Subcutaneous adipose tissue (tissue), 4 donors: ENCODE data around the gene CDH1. TPM values are rescaled to one million over a fixed set of nuclear protein-coding genes. Genes with fewer than 3 reads are reported as not detected.

Experiments
- total RNA-seq, 4 donors: library from RNA; depleted of rRNA; stranded (reverse); fragments of >200 nt; gene quantifications; one replicate each; pipeline ENCODE4 v1.1.0, GENCODE V29; 2016
- TF ChIP-seq, protein P1 (sequence below): fragments of 450-650 bp; IDR thresholded peaks from one replicate; pipeline ENCODE4 v1.5.1; 2016; ENCODE audit warnings: low read depth, mild to moderate bottlenecking, control low read depth, antibody characterized with exemption, moderate library complexity

CDH1 gene
- total RNA-seq, 4 donors from 2014 or later = 0.17 to 0.98 TPM; not detected in 2

DNA sequence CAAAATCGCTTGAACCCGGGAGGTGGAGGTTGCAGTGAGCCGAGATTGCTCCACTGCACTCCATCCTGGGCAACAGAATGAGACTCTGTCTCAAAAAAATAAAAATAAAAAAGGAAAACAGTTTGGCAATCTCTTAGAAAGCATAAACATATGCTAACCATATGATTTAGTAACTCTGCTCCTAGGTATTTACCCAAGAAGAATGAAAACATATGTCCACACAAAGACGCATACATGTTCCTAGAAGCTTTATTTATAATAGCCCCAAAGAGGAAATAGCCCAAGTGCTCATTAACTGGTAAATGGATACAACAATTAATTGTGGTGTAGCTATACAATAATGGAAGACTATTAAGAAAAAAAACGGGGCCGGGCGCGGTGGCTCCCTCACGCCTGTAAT is 18.5 kb upstream of the CDH1 start:
- TF ChIP-seq, protein P1, sequence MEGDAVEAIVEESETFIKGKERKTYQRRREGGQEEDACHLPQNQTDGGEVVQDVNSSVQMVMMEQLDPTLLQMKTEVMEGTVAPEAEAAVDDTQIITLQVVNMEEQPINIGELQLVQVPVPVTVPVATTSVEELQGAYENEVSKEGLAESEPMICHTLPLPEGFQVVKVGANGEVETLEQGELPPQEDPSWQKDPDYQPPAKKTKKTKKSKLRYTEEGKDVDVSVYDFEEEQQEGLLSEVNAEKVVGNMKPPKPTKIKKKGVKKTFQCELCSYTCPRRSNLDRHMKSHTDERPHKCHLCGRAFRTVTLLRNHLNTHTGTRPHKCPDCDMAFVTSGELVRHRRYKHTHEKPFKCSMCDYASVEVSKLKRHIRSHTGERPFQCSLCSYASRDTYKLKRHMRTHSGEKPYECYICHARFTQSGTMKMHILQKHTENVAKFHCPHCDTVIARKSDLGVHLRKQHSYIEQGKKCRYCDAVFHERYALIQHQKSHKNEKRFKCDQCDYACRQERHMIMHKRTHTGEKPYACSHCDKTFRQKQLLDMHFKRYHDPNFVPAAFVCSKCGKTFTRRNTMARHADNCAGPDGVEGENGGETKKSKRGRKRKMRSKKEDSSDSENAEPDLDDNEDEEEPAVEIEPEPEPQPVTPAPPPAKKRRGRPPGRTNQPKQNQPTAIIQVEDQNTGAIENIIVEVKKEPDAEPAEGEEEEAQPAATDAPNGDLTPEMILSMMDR = no peak

DNA sequence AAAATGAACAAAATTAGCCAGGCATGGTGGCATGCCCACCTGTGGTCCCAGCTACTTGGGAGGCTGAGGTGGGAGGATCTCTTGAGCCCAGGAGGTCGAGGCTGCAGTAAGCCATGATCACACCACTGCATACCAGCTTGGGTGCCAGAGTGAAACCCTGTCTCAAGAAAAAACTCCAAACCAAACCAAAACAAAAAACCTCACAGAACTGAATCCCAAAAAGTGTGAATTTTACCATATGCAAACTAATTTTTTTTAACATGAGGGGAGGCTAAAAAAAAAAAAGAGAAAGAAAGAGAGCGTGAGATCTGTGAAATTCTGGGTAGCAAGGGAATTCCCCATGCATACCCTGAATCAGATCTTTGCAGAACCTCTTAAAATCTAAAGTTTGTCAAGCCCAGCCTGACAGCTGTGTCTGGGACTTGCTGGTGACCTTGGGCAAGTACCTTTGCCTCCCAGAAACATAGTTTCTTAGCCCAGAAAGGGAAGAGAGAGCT is 17.1 kb upstream of the CDH1 start:
- TF ChIP-seq, protein P1 = no peak

DNA sequence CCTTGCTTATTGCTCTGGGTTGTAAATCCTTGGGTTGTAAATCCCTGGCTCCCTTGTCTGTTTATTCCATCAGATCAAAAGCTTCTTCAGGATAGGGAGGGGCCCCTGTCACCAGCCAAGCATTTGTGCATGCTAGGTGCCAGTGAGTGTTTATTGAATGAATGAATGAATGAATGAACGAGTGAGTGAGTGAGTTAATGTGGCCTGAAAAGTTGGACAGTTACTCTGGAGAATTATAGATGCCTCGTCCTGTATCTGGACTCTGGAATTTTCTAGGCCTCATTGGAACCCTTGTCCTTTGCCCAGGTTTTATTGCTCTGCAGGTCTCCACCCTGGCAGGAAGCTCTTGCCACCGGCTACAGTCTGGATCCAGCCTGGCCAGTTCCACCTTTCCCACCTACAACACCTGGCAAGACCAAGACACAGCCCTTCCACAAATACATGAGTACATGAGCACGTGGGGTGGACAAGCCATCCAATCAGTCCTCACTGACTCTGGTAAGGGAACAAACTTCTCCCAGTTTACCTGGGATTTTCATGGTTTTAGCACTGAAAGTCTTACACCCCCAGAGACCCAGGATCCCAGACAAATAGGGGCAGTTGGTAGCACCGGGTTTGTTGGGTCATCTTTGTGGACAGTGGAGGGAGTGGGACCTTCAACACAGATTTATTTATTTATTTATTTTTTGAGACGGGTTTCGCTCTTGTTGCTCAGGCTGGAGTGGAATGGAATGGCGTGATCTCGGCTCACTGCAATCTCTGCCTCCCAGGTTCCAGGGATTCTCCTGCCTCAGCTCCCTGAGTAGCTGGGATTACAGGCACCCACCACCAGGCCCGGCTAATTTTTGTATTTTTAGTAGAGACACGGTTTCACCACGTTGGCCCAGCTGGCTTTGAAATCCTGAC is 14.7 kb upstream of the CDH1 start:
- TF ChIP-seq, protein P1 = no peak

DNA sequence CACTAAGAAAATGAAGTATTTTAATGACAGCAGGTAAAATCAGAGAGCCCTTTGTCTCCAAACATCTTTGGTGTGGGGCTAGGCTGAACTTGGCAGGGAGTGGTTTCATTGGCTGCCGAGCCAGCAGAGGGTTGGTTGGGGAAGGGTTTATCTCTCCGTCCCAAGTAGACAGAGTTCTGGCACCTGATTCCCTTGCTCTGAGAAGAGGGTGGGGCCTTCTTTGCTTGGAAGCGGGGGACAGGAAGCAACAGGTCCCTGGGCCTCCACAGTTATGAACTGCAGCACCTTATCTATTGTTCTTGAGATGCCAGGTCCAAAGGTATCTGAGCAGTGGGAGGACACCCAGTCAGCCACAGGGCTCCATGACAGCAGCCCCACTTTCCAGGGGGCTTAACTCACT is 12.3 kb upstream of the CDH1 start:
- TF ChIP-seq, protein P1 = no peak

DNA sequence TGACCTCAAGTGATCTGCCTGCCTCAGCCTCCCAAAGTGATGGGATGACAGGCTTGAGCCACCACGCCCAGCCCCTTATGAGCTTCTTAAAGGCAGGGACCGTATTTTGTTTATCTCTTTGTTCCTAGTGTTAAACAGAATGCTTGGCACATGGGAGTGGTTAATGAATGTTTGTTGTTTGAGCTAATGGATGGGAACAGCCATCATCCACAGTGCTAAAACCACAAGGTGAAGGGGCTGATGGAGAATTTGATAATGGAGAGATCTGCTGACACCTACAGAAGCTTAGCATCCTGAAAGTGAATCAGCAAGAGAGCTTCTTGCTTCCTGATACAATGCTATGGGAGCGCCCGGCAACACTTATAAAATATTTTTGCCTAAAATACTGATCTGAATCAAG is 8.6 kb upstream of the CDH1 start:
- TF ChIP-seq, protein P1 = no peak

DNA sequence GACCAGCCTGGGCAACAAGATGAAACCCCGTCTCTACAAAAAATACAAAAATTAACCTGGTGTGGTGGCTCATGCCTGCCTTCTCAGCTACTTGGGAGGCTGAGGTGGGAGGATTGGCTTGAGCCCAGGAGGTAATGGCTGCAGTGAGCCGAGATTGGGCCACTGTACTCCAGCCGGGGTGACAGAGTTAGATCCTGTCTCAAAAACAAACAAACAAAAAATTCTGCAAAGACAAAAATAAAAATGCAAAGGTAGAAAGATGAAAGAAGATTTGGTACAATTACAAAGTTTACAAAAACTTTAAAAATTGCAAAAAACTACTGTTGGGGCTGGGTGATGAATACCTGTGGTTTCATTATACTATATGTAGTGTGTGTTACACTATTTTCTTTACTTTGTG is 5.5 kb upstream of the CDH1 start:
- TF ChIP-seq, protein P1 = no peak

DNA sequence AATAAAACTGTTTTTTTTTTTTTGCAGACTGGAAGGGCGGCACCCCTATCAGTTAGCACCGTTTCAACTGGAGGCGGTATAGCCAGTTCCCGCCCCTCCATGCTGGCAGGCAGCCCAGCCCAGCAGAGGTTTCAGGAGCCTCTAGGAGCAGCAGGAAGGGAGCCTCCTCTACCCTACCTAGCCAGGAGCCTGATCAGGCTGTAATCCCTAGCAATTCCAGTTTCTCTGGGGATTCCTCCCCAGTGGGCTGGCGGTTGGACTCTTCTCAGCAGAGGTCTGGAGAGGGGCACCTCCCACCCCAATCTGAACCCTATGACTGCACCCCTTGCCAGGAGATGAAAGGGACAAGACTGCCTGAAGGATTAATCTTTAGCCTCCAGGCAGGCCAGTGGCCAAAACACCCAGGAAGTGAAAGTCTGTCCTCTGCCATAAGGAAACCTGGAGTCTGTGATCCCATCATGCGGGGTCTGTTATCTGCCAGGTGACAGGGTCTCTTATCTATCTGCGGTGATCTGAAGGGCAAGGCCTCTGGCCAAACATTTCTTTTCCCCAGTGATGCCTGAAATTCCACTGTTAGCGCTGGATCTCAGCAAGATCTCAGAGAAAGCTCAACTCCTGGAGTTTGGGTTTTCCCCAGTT is 4.9 kb upstream of the CDH1 start:
- TF ChIP-seq, protein P1 = no peak
